ENCODE measurements around the gene INPP1.

INPP1 gene

DNA sequence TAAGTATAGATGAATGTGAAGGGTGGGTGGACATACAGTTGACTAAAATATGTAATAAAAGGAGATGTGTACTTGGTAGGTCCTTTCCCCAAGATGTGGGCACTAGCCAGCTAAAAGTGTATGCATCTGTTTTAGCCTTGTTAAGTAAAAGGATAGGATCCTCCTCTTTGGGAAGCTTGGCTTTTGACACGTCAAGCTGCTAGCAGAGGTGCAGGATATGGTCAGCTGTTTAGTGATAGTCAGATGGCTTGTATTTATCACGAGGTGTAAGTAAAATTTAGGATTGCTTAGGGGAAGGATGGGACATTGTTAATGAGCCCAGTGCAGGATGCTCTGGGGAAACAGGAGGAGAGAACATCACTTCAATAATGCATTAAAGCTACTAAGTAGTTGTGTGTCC, 66.2 kb downstream of the INPP1 start:
- H3F3A ChIP-seq (ENCODE audit: low read depth): peaks cover 11% of the 10 kb centered on the region; the same call in 1 of the 2 replicates
- peak overlapping the region; percentile 96; the same call in 1 of the 2 replicates for H2AFZ ChIP-seq (ENCODE audit: low read length)
- H3K36me3 ChIP-seq (ENCODE audit: insufficient read depth, low read length): no peaks in the 10 kb centered on the region
- H3K4me2 ChIP-seq (ENCODE audit: low read depth, low read length, poor library complexity, severe bottlenecking): peak overlapping the region; percentile 97
- peak overlapping the region; percentile 94 for H3K9ac ChIP-seq (ENCODE audit: low read depth, low read length, poor library complexity, severe bottlenecking)
- H3K9me2 ChIP-seq (replicated peaks; ENCODE audit: low read depth, low read length): no peaks in the 10 kb centered on the region
- H3K4me3 ChIP-seq (ENCODE audit: low read length, poor library complexity, severe bottlenecking): peak overlapping the region; percentile 93
- TF ChIP-seq EZH2phosphoT487 (IDR thresholded peaks at IDR 0.05; ENCODE audit: borderline replicate concordance): no peak
- TF ChIP-seq, protein P1, sequence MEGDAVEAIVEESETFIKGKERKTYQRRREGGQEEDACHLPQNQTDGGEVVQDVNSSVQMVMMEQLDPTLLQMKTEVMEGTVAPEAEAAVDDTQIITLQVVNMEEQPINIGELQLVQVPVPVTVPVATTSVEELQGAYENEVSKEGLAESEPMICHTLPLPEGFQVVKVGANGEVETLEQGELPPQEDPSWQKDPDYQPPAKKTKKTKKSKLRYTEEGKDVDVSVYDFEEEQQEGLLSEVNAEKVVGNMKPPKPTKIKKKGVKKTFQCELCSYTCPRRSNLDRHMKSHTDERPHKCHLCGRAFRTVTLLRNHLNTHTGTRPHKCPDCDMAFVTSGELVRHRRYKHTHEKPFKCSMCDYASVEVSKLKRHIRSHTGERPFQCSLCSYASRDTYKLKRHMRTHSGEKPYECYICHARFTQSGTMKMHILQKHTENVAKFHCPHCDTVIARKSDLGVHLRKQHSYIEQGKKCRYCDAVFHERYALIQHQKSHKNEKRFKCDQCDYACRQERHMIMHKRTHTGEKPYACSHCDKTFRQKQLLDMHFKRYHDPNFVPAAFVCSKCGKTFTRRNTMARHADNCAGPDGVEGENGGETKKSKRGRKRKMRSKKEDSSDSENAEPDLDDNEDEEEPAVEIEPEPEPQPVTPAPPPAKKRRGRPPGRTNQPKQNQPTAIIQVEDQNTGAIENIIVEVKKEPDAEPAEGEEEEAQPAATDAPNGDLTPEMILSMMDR (conservative IDR thresholded peaks at IDR 0.05; ENCODE audit: low read length): no peak
- H3K4me1 ChIP-seq (ENCODE audit: insufficient read depth, low read length, poor library complexity, severe bottlenecking): peaks cover 63% of the 10 kb centered on the region
- H3K9me3 ChIP-seq (ENCODE audit: insufficient read depth, low read depth, low read length): no peaks in the 10 kb centered on the region
- no peaks in the 10 kb centered on the region for H4K20me1 ChIP-seq (ENCODE audit: insufficient read depth, low read length, poor library complexity, severe bottlenecking)
- H3K79me2 ChIP-seq (ENCODE audit: insufficient read depth, low read length): peaks cover 57% of the 10 kb centered on the region
- H3K27me3 ChIP-seq (ENCODE audit: insufficient read depth, low read length, poor library complexity, severe bottlenecking): no peaks in the 10 kb centered on the region

GRCh38 chr2:190410166-190410565, 66.8 kb downstream of the INPP1 start:
- Histone ChIP-seq H2AFZ (ENCODE audit: low read length) (no peak overlapping the region), H3F3A (ENCODE audit: low read depth) (peaks cover 11% of the 10 kb centered on the region; the same call in 1 of the 2 replicates), H3K4me2 (ENCODE audit: low read depth, low read length, poor library complexity, severe bottlenecking) (peak overlapping the region; percentile 97), H3K9me2 (replicated peaks; ENCODE audit: low read depth, low read length) (no peaks in the 10 kb centered on the region), H3K4me3 (ENCODE audit: low read length, poor library complexity, severe bottlenecking) (peak overlapping the region; percentile 93), H3K4me1 (ENCODE audit: insufficient read depth, low read length, poor library complexity, severe bottlenecking) (peaks cover 67% of the 10 kb centered on the region), H3K9ac (ENCODE audit: low read depth, low read length, poor library complexity, severe bottlenecking) (peak overlapping the region; percentile 94), H4K20me1 (ENCODE audit: insufficient read depth, low read length, poor library complexity, severe bottlenecking) (no peaks in the 10 kb centered on the region), H3K36me3 (ENCODE audit: insufficient read depth, low read length) (no peaks in the 10 kb centered on the region), H3K27me3 (ENCODE audit: insufficient read depth, low read length, poor library complexity, severe bottlenecking) (no peaks in the 10 kb centered on the region), H3K79me2 (ENCODE audit: insufficient read depth, low read length) (peaks cover 62% of the 10 kb centered on the region), H3K9me3 (ENCODE audit: insufficient read depth, low read depth, low read length) (no peaks in the 10 kb centered on the region)
- TF ChIP-seq EZH2phosphoT487 (IDR thresholded peaks at IDR 0.05; ENCODE audit: borderline replicate concordance): no peak
- TF ChIP-seq, protein P1 (conservative IDR thresholded peaks at IDR 0.05; ENCODE audit: low read length): no peak

- Histone ChIP-seq H3K4me2 (ENCODE audit: low read depth, low read length, poor library complexity, severe bottlenecking) (peak overlapping the region; percentile 46), H3K36me3 (ENCODE audit: insufficient read depth, low read length) (no peaks in the 10 kb centered on the region), H3K9me3 (ENCODE audit: insufficient read depth, low read depth, low read length) (no peaks in the 10 kb centered on the region), H3K9me2 (replicated peaks; ENCODE audit: low read depth, low read length) (no peaks in the 10 kb centered on the region), H3F3A (ENCODE audit: low read depth) (no peaks in the 10 kb centered on the region; the same call in 1 of the 2 replicates), H3K4me3 (ENCODE audit: low read length, poor library complexity, severe bottlenecking) (peak overlapping the region; percentile 35), H3K79me2 (ENCODE audit: insufficient read depth, low read length) (peaks cover 73% of the 10 kb centered on the region), H3K4me1 (ENCODE audit: insufficient read depth, low read length, poor library complexity, severe bottlenecking) (peaks cover 68% of the 10 kb centered on the region), H3K9ac (ENCODE audit: low read depth, low read length, poor library complexity, severe bottlenecking) (peak overlapping the region; percentile 51), H4K20me1 (ENCODE audit: insufficient read depth, low read length, poor library complexity, severe bottlenecking) (no peaks in the 10 kb centered on the region), H3K27me3 (ENCODE audit: insufficient read depth, low read length, poor library complexity, severe bottlenecking) (no peaks in the 10 kb centered on the region), H2AFZ (ENCODE audit: low read length) (no peak overlapping the region)
- TF ChIP-seq, protein P1 (conservative IDR thresholded peaks at IDR 0.05; ENCODE audit: low read length): no peak
- TF ChIP-seq EZH2phosphoT487 (IDR thresholded peaks at IDR 0.05; ENCODE audit: borderline replicate concordance): no peak
Measured at GRCh38 chr2:190412966-190413365, 69.6 kb downstream of the INPP1 start.

Measured in Loucy (cell line).